Neutrophil (primary cell): ENCODE data around the gene COMTD1.
"Not testable (repeated sequence)": the region's sequence is repeated elsewhere in the genome, so short reads cannot be mapped to it uniquely, and the experiment has no call there.

Experiments used
- H3K27ac ChIP-seq: fragments of 200-600 bp; sonication (generic); 2 replicates; pipeline ENCODE4 v1.5.1; 2016; ENCODE audit warnings: mild to moderate bottlenecking, moderate library complexity
- H3K27me3 ChIP-seq: fragments of 200-600 bp; sonication (generic); 2 replicates; pipeline ENCODE4 v1.6.0; 2016; ENCODE audit warnings: mild to moderate bottlenecking
- H3K36me3 ChIP-seq: fragments of 200-600 bp; sonication (generic); 2 replicates; pipeline ENCODE4 v1.5.1; 2017
- H3K4me1 ChIP-seq, 2 experiments: fragments of 200-600 bp in 1 of 2; sonication (generic) in 1 of 2; 1 replicate in 1 of 2; 2 replicates in 1 of 2; pipeline versions ENCODE4 v1.5.1 to v1.6.1; 2013 to 2016; ENCODE audit warnings: low read depth in 1 of 2, low read length in 1 of 2, mild to moderate bottlenecking in 1 of 2, moderate library complexity in 1 of 2; ENCODE audit not compliant: control insufficient read depth in 1 of 2, insufficient read depth in 1 of 2
- H3K4me3 ChIP-seq, 2 experiments: fragments of 200-600 bp in 1 of 2; sonication (generic) in 1 of 2; 1 replicate in 1 of 2; 2 replicates in 1 of 2; pipeline ENCODE4 v1.5.1; 2013 to 2016; ENCODE audit warnings: low read depth in 1 of 2, low read length in 1 of 2, mild to moderate bottlenecking in 1 of 2, moderate library complexity in 1 of 2
- H3K9me3 ChIP-seq: fragments of 200-600 bp; sonication (generic); 2 replicates; pipeline ENCODE4 v1.5.1; 2016
- TF ChIP-seq, protein P1 (sequence below): fragments of 200-600 bp; sonication (generic); IDR thresholded peaks from 2 replicates; pipeline ENCODE4 v1.5.1; 2016; ENCODE audit warnings: antibody characterized with exemption

Gene COMTD1

DNA sequence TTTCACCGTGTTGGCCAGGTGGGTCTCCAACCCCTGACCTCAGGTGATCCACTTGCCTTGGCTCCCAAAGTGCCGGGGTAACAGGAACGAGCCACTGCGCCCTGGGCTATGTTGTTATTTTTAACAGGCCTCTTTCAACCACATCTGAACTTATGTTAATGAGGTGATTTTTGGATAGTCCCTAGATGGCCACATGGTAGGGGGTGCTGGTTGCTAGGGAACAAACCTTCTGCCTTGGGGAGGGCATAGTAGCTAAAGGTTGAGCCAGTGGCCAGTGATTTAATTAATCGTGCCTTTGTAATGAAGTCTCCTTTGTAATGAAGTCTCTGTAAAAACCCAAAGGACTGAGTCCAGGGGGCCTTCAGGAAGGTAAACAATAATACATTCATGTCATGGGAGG lies 9.1 kb downstream of the COMTD1 start:
- H3K27me3 ChIP-seq, result no peaks in the 10 kb centered on the region

DNA sequence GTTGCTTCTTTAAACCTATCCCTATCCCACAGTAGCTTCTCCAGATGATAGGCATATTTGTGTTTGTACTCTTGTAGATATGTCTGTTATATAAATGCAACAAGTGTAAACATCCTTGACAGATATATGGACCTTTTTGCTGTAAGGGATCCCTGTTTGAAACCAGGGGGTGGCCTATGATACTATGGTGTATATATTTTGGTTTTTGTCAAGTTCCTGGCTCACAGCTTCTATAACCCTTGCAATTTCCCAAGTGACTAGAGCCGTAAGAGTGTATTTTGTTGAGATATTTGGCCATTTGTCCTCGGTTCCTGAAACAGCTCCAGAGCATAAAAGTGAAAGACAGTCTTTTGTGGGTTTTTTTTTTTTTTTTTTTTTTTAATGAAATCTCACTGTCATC lies 9.7 kb downstream of the COMTD1 start:
- H3K4me3 ChIP-seq, result no peak overlapping the region
- H3K27me3 ChIP-seq, result no peaks in the 10 kb centered on the region
- H3K9me3 ChIP-seq, result no peaks in the 10 kb centered on the region
- H3K27ac ChIP-seq, result no peak overlapping the region
- H3K4me1 ChIP-seq, result peaks cover 0 to 3% of the 10 kb centered on the region in 2 experiments
- TF ChIP-seq, protein P1, sequence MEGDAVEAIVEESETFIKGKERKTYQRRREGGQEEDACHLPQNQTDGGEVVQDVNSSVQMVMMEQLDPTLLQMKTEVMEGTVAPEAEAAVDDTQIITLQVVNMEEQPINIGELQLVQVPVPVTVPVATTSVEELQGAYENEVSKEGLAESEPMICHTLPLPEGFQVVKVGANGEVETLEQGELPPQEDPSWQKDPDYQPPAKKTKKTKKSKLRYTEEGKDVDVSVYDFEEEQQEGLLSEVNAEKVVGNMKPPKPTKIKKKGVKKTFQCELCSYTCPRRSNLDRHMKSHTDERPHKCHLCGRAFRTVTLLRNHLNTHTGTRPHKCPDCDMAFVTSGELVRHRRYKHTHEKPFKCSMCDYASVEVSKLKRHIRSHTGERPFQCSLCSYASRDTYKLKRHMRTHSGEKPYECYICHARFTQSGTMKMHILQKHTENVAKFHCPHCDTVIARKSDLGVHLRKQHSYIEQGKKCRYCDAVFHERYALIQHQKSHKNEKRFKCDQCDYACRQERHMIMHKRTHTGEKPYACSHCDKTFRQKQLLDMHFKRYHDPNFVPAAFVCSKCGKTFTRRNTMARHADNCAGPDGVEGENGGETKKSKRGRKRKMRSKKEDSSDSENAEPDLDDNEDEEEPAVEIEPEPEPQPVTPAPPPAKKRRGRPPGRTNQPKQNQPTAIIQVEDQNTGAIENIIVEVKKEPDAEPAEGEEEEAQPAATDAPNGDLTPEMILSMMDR, result no peak
- H3K36me3 ChIP-seq, result peaks cover 74% of the 10 kb centered on the region

More for the DNA sequence above, 9.1 kb downstream of the COMTD1 start:
- H3K9me3 ChIP-seq, result no peaks in the 10 kb centered on the region
- peaks cover 74% of the 10 kb centered on the region for H3K36me3 ChIP-seq
- peaks cover 0 to 3% of the 10 kb centered on the region in 2 experiments for H3K4me1 ChIP-seq
- H3K4me3 ChIP-seq, result no peak overlapping the region
- no peak overlapping the region for H3K27ac ChIP-seq
- TF ChIP-seq, protein P1, result no peak

DNA sequence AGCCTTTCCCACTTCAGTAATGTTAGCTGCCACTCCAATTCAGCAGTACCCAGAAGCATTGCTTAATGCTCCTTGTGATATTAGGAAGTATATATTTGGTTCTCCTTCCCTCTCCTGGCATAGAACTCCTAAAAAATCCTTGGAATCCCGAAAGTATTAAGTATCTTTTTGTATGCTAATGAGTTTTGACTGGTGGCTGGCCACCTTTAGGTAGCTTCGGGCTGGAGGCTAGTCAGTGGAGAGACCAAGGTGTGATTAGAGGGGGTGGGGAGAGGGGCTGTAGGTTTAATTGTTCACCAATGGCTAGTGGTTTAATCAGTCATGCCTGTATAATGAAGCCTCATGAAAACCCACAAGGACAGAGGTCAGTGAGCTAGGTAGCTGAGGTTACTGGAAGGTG lies 12.2 kb downstream of the COMTD1 start:
- Histone ChIP-seq H3K27ac (no peak overlapping the region), H3K36me3 (peaks cover 87% of the 10 kb centered on the region), H3K9me3 (no peaks in the 10 kb centered on the region)

DNA sequence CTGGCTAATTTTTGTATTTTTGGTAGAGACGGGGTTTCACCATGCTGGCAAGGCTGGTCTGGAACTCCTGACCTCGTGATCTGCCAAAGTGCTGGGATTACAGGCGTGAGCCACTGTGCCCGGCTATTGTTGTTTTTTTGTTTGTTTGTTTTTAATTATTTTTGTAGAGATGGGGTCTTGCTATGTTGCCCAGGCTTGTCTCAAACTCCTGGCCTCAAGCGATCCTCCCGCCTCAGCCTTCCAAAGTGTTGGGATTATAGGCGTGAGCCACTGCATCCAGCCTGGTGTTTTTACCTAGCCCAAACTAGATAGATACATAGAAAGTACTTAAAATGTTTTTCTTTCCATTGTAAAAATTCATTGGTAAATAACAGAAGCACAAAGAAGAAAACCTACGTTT lies 14.3 kb downstream of the COMTD1 start:
- H3K27ac ChIP-seq, H3K4me1 ChIP-seq, H3K4me3 ChIP-seq, H3K27me3 ChIP-seq, H3K9me3 ChIP-seq: not testable (repeated sequence)
- peaks cover 96% of the 10 kb centered on the region for H3K36me3 ChIP-seq

More for the DNA sequence above, 12.2 kb downstream of the COMTD1 start:
- TF ChIP-seq, protein P1, result no peak
- Histone ChIP-seq H3K27me3 (no peaks in the 10 kb centered on the region), H3K4me1 (no peaks in the 10 kb centered on the region), H3K4me3 (no peak overlapping the region)

DNA sequence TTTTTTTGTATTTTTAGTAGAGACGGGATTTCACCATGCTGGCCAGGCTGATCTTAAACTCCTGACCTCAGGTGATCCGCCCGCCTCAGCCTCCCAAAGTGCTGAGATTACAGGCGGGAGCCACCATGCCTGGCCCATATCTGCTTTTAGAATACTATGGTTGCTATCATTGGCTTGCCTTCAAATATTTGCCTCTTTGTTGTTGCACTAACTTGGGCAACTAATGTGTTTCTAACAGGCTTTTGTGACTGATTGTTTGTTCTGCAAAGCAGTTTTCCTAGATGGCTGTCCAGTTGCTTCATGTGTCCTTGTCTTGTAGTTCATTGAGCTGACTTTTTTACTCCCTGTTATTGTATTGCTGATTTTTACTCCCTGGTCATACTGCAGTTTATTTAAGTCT lies 15.5 kb downstream of the COMTD1 start:
- Histone ChIP-seq H3K27ac (no peak overlapping the region), H3K27me3 (no peaks in the 10 kb centered on the region), H3K36me3 (peaks cover 99% of the 10 kb centered on the region), H3K4me3 (no peak overlapping the region), H3K4me1 (no peaks in the 10 kb centered on the region), H3K9me3 (no peaks in the 10 kb centered on the region)
- TF ChIP-seq, protein P1, result no peak

DNA sequence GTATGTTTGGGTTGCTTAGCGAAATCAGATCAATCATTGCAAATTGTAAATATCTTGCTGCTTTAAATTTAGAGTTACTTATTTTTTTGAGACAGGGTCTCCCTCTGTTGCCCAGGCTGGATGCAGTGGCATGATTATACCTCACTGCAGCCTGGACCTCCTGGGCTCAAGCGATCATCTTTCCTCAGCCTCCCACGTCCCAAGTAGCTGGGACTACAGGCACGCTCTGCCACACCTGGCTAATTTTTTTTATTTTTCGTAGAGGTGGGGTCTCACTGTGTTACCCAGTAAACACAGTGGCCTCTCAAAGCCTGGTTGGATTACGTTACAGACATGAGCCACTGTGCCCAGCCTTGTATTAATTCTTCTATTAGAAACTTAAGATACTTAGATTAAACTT lies 23.4 kb downstream of the COMTD1 start:
- Histone ChIP-seq H3K27me3 (no peaks in the 10 kb centered on the region), H3K27ac (no peak overlapping the region), H3K4me1 (peaks cover 20 to 27% of the 10 kb centered on the region in 2 experiments), H3K36me3 (peaks cover 46% of the 10 kb centered on the region), H3K9me3 (no peaks in the 10 kb centered on the region), H3K4me3 (no peak overlapping the region)
- TF ChIP-seq, protein P1, result no peak
